HCT116 (cell line): ENCODE results near the gene SLC8A2.

Experiments used
- EGR1 ChIP-seq: IDR thresholded peaks from 2 replicates; pipeline ENCODE4 v1.6.1; 2012; ENCODE audit warnings: low read depth
- EZH2 ChIP-seq: fragments of 200-600 bp; sonication (generic); IDR thresholded peaks from 2 replicates; pipeline ENCODE4 v1.6.1; 2017; ENCODE audit warnings: antibody characterized with exemption, mixed run types
- TF ChIP-seq, protein P1 (sequence below), 3 experiments: fragments of 200-600 bp in 1 of 3; sonication (generic) in 1 of 3; IDR thresholded peaks in 2 of 3; conservative IDR thresholded peaks in 1 of 3; 2 replicates each; pipeline ENCODE4 v1.5.1; 2012 to 2017; ENCODE audit warnings: low read depth in 2 of 3, low read length in 2 of 3, antibody characterized with exemption in 1 of 3, borderline replicate concordance in 1 of 3, control low read depth in 1 of 3, mild to moderate bottlenecking in 1 of 3, mixed read lengths in 1 of 3, mixed run types in 1 of 3, moderate library complexity in 1 of 3; ENCODE audit not compliant: insufficient read depth in 1 of 3

DNA sequence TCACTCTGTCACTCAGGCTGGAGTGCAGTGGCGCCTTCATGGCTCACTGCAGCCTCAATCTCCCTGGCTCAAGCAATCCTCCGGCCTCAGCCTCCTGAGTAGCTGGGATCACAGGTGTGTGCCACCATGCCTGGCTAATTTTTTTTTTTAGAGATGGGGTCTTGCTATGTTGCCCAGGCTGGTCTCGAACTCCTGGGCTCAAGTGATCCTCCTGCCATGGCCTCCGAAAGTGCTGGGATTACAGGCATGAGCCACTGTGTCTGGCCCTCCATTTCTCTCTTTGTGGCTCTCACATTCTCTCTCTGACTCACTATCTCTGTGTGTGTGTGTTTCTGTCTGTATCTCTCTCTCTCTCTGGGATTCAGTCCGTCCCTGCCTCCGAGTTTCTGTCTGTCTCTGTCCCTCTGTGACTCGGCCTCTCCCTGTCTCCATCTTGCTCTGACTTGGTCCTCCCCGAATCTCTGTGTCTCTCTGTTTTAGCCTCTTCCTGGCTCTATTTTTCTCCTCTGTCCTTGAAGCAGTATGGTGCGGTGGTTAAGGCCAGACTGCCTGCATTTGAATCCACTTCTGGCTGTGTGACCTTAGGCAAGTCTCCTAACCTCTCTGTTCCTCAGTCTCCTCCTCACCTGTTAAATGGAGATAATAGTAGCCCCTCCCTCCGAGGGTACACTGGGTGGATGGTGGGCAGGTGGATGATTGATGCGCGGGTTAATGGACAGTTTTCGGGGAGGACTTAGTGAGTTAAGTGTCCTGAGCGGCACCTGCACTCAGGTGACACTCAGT is 63.3 kb downstream of the SLC8A2 start:
- TF ChIP-seq, protein P1, sequence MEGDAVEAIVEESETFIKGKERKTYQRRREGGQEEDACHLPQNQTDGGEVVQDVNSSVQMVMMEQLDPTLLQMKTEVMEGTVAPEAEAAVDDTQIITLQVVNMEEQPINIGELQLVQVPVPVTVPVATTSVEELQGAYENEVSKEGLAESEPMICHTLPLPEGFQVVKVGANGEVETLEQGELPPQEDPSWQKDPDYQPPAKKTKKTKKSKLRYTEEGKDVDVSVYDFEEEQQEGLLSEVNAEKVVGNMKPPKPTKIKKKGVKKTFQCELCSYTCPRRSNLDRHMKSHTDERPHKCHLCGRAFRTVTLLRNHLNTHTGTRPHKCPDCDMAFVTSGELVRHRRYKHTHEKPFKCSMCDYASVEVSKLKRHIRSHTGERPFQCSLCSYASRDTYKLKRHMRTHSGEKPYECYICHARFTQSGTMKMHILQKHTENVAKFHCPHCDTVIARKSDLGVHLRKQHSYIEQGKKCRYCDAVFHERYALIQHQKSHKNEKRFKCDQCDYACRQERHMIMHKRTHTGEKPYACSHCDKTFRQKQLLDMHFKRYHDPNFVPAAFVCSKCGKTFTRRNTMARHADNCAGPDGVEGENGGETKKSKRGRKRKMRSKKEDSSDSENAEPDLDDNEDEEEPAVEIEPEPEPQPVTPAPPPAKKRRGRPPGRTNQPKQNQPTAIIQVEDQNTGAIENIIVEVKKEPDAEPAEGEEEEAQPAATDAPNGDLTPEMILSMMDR (IDR thresholded peaks at IDR 0.05 in 2 of 3, conservative IDR thresholded peaks at IDR 0.05 in 1 of 3; ENCODE audit: borderline replicate concordance in 1 of 3, insufficient read depth in 1 of 3, low read depth in 2 of 3, low read length in 2 of 3) = no peak
- no peak for TF ChIP-seq EGR1
- no peak for TF ChIP-seq EZH2
